ENCODE data around the gene SSTR5. TPM values are rescaled to one million over a fixed set of nuclear protein-coding genes. Genes with fewer than 3 reads are reported as not detected.

Gene SSTR5
- total RNA-seq, 1 donor from 2014 or later: not detected

DNA sequence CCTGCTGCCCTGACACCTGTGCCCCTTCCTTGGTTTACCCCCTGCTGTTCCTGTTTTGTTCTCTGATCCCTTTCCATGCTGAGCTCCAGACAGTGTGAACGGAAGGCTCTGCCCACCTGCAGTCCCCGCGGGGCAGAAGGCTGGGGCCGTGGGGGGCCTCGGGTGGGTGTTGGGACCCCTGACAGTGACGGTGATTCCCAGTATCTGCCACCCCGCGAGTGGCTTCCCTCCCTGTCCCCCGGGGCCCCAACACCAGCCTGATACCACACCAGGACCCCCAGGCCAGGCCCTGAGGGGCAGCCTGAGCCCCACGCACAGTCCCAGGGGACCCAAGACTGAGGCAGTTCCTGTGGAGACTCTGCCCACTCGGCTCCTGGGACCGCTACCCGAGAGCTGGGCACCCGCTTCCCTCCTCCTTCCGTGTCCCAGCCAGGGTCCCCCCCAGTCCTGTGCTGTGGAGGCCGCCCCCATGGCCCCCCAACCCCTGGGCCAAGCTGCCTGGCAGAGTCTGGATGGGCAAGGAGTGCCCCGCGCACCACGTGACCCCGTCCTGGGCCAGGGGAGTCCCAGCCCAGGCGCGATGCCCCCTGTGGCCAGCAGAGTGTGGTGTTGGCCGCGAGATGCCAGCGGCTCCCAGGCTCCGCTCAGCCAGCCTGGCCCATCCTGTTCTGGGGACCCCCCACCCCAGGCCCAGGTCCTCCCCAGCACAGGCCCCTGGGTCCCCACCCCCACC, 33.5 kb downstream of the SSTR5 start:
- no peak overlapping the region for H3K4me3 ChIP-seq (ENCODE audit: low read depth, low read length)
- TF ChIP-seq, protein P1, sequence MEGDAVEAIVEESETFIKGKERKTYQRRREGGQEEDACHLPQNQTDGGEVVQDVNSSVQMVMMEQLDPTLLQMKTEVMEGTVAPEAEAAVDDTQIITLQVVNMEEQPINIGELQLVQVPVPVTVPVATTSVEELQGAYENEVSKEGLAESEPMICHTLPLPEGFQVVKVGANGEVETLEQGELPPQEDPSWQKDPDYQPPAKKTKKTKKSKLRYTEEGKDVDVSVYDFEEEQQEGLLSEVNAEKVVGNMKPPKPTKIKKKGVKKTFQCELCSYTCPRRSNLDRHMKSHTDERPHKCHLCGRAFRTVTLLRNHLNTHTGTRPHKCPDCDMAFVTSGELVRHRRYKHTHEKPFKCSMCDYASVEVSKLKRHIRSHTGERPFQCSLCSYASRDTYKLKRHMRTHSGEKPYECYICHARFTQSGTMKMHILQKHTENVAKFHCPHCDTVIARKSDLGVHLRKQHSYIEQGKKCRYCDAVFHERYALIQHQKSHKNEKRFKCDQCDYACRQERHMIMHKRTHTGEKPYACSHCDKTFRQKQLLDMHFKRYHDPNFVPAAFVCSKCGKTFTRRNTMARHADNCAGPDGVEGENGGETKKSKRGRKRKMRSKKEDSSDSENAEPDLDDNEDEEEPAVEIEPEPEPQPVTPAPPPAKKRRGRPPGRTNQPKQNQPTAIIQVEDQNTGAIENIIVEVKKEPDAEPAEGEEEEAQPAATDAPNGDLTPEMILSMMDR (conservative IDR thresholded peaks at IDR 0.05; ENCODE audit: low read depth, low read length): peak; percentile 75
- DNase-seq (ENCODE audit: low read depth): no peak

DNA sequence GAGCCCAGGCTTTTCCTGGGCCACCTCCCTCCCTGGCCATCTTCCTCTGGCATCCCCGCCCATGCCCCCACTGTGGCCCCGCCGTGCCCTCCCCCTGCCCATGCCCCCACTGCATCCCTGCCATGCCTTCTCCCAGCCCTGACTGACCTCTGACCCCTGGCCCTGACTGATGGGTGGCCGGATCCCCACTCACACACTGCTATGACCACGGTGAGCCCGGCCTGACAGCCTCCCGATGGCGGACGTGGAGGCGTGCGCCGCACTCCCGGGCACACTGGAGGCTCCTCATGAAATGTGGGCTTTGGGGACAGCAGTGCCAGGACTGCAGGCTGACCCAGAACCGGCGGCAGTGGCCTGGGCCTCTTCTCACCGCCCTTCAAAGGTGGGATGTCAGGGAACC, 34.1 kb downstream of the SSTR5 start:
- TF ChIP-seq, protein P1 (conservative IDR thresholded peaks at IDR 0.05; ENCODE audit: low read depth, low read length): no peak
- no peak for DNase-seq (ENCODE audit: low read depth)
- no peak overlapping the region for H3K4me3 ChIP-seq (ENCODE audit: low read depth, low read length)

DNA sequence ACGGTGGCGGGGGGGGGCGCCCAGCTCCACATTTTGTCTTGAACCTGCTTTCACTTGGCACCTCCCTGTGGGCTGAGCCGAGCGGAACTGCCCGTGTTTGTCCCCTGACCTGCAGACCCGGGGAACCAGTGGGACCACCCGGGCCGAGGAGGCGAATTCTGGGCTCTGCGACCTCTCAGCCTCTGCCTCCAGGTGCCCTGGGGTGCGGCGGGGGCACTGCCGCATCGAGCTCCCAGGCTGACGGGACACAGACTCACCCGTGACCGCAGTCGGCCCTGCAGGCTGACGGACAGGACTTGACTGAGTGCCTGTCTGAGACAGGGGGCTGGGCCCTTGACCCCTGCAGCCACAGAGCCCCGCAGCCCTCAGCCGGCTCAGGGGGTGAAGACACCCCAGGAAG, 34.6 kb downstream of the SSTR5 start:
- no peak overlapping the region for H3K4me3 ChIP-seq (ENCODE audit: low read depth, low read length)
- TF ChIP-seq, protein P1 (conservative IDR thresholded peaks at IDR 0.05; ENCODE audit: low read depth, low read length): no peak
- no peak for DNase-seq (ENCODE audit: low read depth)

DNA sequence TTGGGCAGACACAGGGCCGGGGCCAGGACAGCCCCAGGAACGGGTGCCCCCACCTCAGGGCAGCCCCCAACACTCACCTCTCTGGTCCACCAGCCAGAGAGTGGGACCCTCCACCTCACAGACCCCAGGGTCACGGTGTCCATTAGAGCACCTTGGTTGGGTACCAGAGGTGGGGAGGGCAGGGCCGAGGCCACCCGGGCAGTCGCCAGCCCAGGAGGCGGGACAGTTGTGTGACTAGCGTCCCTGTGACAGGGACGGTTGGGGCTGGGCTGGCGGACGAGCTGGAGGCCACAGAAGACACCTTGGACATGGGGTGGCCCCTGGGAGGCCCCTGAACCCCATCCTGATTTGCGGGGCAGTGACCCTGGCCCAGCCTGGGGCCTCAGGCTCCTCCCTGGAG, 35.2 kb downstream of the SSTR5 start:
- DNase-seq (ENCODE audit: low read depth): no peak
- TF ChIP-seq, protein P1 (conservative IDR thresholded peaks at IDR 0.05; ENCODE audit: low read depth, low read length): no peak
- H3K4me3 ChIP-seq (ENCODE audit: low read depth, low read length): no peak overlapping the region

DNA sequence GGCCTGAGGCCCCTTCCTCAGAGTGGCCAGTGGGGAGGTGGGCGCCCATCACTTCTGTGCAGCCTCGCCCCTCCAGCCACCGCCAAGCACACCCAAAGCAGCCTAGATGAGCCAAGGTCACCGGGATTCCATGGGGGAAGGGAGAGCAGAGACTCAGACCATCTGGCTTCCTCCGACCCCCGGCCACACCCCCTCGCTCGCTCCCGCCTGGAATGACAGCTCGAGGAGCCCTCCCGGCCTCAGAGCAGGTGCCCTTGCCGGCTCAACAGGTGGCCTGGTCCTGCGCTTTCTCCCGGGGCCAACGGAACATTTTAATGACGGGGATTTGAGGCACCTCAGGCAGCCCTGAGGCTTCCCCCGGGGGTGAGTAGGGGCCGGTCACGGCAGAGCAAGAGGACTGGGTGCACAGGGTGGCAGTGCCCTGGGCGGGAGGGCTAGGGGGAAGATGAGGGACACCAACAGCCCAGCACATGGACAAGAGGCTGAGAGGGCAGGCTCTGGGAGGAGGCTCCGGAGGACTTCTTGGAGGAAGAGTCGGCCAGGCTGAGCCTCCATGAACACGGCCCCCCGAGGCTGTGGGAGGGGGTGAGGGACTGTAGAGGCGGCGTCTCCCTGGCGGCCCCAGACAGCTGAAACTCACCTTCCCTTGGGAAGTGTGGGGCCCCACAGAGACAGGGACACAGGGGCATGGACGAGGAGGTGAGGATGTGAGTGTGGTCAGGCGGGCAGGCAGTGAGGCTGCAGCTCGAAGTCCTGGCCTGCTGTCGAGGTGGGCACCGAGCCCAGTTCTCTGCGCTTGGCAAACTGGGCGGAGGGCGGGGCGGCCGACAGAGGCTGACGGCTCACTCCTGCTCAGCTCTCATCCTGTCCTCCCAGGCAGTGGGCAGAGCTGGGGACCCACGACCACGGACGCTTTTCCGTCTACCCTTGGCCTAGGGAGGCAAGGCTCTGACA, 36.0 kb downstream of the SSTR5 start:
- no peak overlapping the region for H3K4me3 ChIP-seq (ENCODE audit: low read depth, low read length)
- TF ChIP-seq, protein P1 (conservative IDR thresholded peaks at IDR 0.05; ENCODE audit: low read depth, low read length): no peak
- no peak for DNase-seq (ENCODE audit: low read depth)

DNA sequence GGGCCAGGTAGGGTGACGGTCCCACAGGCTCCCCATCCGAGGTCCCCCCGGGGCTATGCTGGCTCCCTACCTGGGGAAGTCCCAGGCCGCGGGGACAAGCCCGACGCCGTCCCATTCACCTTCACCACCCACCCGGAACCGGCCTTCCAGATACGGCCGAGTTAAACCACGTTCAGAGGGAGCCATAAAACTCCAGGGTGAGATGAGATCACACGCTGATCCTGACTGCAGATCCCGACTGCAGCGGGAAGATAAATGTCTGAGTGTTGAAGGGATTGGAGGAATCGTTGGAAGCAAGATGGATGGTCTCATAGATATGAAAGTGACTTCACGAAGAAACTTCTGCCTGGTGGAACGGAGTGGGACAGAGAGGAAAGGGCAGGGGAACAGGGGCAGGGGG, 37.1 kb downstream of the SSTR5 start:
- H3K4me3 ChIP-seq (ENCODE audit: low read depth, low read length): no peak overlapping the region
- DNase-seq (ENCODE audit: low read depth): no peak
- TF ChIP-seq, protein P1 (conservative IDR thresholded peaks at IDR 0.05; ENCODE audit: low read depth, low read length): no peak

All from epithelial cell of proximal tubule (primary cell).